ENCODE results near the gene APBB2.

Gene APBB2

GRCh38 chr4:41196633-41197332 is 17.6 kb downstream of the APBB2 start:
- DNase-seq (ENCODE audit: low read depth in 1 of 2, low spot score in 1 of 2), result no peak

- no peak for DNase-seq (ENCODE audit: low read depth in 1 of 2, low spot score in 1 of 2)
These were observed 22.2 kb downstream of the APBB2 start for GRCh38 chr4:41192136-41192535.

GRCh38 chr4:41189666-41190065 is 24.7 kb downstream of the APBB2 start:
- DNase-seq (ENCODE audit: low read depth in 1 of 2, low spot score in 1 of 2), result no peak

- DNase-seq (ENCODE audit: low read depth in 1 of 2, low spot score in 1 of 2), result no peak
These were observed 25.3 kb downstream of the APBB2 start for GRCh38 chr4:41189076-41189475.

GRCh38 chr4:41185614-41186592 is 28.4 kb downstream of the APBB2 start:
- DNase-seq (ENCODE audit: low read depth in 1 of 2, low spot score in 1 of 2), result no peak

- DNase-seq (ENCODE audit: low read depth in 1 of 2, low spot score in 1 of 2), result no peak
These were observed 30.3 kb downstream of the APBB2 start for GRCh38 chr4:41184009-41184408.

GRCh38 chr4:41183021-41183553 is 31.3 kb downstream of the APBB2 start:
- DNase-seq (ENCODE audit: low read depth in 1 of 2, low spot score in 1 of 2), result no peak

GRCh38 chr4:41181037-41181436 is 33.3 kb downstream of the APBB2 start:
- DNase-seq (ENCODE audit: low read depth in 1 of 2, low spot score in 1 of 2), result no peak

GRCh38 chr4:41179498-41180195 is 34.7 kb downstream of the APBB2 start:
- no peak for DNase-seq (ENCODE audit: low read depth in 1 of 2, low spot score in 1 of 2)

- no peak for DNase-seq (ENCODE audit: low read depth in 1 of 2, low spot score in 1 of 2)
These were observed 35.7 kb downstream of the APBB2 start for GRCh38 chr4:41178372-41179370.

GRCh38 chr4:41177016-41177415 is 37.3 kb downstream of the APBB2 start:
- DNase-seq (ENCODE audit: low read depth in 1 of 2, low spot score in 1 of 2), result no peak

- no peak for DNase-seq (ENCODE audit: low read depth in 1 of 2, low spot score in 1 of 2)
These were observed 38.0 kb downstream of the APBB2 start for GRCh38 chr4:41176340-41176739.

- no peak for DNase-seq (ENCODE audit: low read depth in 1 of 2, low spot score in 1 of 2)
These were observed 38.5 kb downstream of the APBB2 start for GRCh38 chr4:41175794-41176193.

GRCh38 chr4:41174444-41174843 is 39.9 kb downstream of the APBB2 start:
- DNase-seq (ENCODE audit: low read depth in 1 of 2, low spot score in 1 of 2), result no peak

GRCh38 chr4:41172786-41173185 is 41.6 kb downstream of the APBB2 start:
- DNase-seq (ENCODE audit: low read depth in 1 of 2, low spot score in 1 of 2), result no peak

GRCh38 chr4:41169256-41169800 is 45.0 kb downstream of the APBB2 start:
- DNase-seq (ENCODE audit: low read depth in 1 of 2, low spot score in 1 of 2), result no peak

- DNase-seq (ENCODE audit: low read depth in 1 of 2, low spot score in 1 of 2), result no peak
These were observed 47.2 kb downstream of the APBB2 start for GRCh38 chr4:41167191-41167590.

- no peak for DNase-seq (ENCODE audit: low read depth in 1 of 2, low spot score in 1 of 2)
These were observed 49.9 kb downstream of the APBB2 start for GRCh38 chr4:41164405-41164804.

GRCh38 chr4:41161355-41161754 is 53.0 kb downstream of the APBB2 start:
- DNase-seq (ENCODE audit: low read depth in 1 of 2, low spot score in 1 of 2), result no peak

GRCh38 chr4:41160856-41161255 is 53.5 kb downstream of the APBB2 start:
- no peak for DNase-seq (ENCODE audit: low read depth in 1 of 2, low spot score in 1 of 2)
